ENCODE results near the gene ELMO1. TPM values are rescaled to one million over a fixed set of nuclear protein-coding genes. Genes with fewer than 3 reads are reported as not detected.

The ELMO1 gene
- total RNA-seq, 4 donors from 2014 or later = 58.7 to 293 (median 81.0) TPM

GRCh38 chr7:37085600-37085999 is 363.1 kb downstream of the ELMO1 start:
- TF ChIP-seq CTCF (IDR thresholded peaks at IDR 0.05) = no peak
- ATAC-seq (ENCODE audit: low FRiP score) (no peak), DNase-seq (ENCODE audit: low spot score) (no peak)

DNA sequence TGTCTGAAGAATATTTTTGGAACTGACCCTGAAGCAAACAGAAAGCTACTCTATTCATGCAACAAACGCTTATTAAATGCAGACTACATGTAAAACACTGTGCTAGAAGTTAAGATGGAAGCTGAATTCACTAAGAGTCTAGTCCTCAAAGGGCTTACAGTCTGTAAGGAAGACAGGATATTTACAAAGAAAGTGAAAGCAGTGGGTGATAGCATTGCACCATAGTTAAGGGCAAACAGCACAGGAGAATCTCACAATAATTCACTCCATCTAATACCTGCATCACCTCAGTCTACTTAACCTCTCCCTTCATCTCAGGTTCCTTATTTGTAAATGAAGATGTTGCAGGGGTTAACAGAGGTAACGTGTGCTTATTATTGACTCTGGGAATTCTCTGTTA is 364.4 kb downstream of the ELMO1 start:
- TF ChIP-seq CTCF (IDR thresholded peaks at IDR 0.05) = no peak
- DNase-seq (ENCODE audit: low spot score) (no peak), ATAC-seq (ENCODE audit: low FRiP score) (no peak)

GRCh38 chr7:37083311-37084096 is 365.2 kb downstream of the ELMO1 start:
- ATAC-seq (ENCODE audit: low FRiP score) = peak; percentile 85
- TF ChIP-seq CTCF (IDR thresholded peaks at IDR 0.05) = no peak
- DNase-seq (ENCODE audit: low spot score) = no peak

GRCh38 chr7:37081436-37081835 is 367.2 kb downstream of the ELMO1 start:
- ATAC-seq (ENCODE audit: low FRiP score) = no peak
- DNase-seq (ENCODE audit: low spot score) = no peak
- TF ChIP-seq CTCF (IDR thresholded peaks at IDR 0.05) = no peak

- no peak for TF ChIP-seq CTCF (IDR thresholded peaks at IDR 0.05)
- DNase-seq (ENCODE audit: low spot score) (no peak), ATAC-seq (ENCODE audit: low FRiP score) (no peak)
Measured at GRCh38 chr7:37079420-37079819, 369.2 kb downstream of the ELMO1 start.

DNA sequence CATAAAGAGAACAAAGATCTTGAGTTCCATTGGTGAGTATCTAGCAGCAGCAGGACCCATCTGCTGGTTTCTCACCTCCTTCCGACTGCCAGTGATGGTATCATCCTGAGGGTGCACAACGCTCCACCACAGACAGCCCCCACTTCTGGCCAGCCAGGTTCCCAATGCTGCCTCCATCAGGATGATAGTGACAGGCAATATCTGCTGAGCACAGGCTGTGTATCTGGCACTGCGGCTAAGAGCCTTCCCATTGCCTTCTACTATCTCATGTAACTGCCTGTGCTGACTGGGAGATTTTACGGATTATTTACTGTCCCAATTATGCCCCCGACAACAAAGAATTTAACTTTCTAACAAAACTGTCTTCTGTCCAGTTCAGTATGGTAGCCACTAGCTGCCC is 372.0 kb downstream of the ELMO1 start:
- no peak for TF ChIP-seq CTCF (IDR thresholded peaks at IDR 0.05)
- DNase-seq (ENCODE audit: low spot score) = no peak

DNA sequence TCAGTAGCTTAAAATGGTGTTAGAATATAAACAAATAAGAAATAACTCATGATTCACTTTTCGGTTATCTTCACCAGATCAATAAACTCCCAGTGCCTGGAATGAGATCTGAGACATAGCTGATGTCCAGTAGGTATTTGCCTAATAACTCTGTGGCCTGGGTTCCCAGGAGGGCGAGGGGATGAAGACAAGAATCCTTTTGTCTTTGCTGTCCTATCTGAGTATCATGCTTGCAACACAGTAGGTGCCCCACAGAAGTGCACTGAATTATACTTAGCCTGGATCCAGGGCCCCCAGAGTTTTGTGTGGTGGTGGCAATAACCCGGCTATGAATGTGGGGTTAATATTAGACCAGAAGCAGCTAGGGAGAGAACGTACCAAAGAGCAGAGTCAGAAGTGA is 374.3 kb downstream of the ELMO1 start:
- no peak for DNase-seq (ENCODE audit: low spot score)
- no peak for TF ChIP-seq CTCF (IDR thresholded peaks at IDR 0.05)
- no peak for ATAC-seq (ENCODE audit: low FRiP score)

More for the DNA sequence above, 372.0 kb downstream of the ELMO1 start:
- no peak for ATAC-seq (ENCODE audit: low FRiP score)
